ENCODE measurements around the gene LRBA. TPM values are rescaled to one million over a fixed set of nuclear protein-coding genes. Genes with fewer than 3 reads are reported as not detected.

Gene LRBA
- total and polyA plus RNA-seq, 2 donors (not counting 3 experiments of a cell fraction or from before 2014, with no cell fraction given), result 18.0 to 35.1 TPM

DNA sequence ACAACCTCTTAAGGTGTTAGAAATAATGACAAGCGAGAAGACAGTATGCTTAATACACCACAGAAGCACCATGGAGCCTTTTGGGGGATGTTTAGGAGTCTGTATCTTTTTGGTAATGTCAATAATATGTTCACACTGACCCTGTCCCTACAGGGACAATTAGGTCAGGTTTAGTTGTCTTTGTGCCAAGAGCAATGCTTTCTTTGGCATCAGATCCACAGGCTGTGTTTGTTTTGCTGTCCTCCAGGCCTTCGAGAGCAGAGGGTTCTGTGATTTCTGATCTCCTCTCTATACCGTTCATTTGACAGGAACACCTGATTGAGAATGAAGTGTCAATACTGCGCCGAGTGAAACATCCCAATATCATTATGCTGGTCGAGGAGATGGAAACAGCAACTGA is 783.1 kb downstream of the LRBA start:
- H3K9me1 ChIP-seq (replicated peaks; ENCODE audit: control insufficient read depth, extremely low read depth, insufficient read depth, low read length), result no peaks in the 10 kb centered on the region
- peak; percentile 53 for FAIRE-seq
- TF ChIP-seq, protein P1, sequence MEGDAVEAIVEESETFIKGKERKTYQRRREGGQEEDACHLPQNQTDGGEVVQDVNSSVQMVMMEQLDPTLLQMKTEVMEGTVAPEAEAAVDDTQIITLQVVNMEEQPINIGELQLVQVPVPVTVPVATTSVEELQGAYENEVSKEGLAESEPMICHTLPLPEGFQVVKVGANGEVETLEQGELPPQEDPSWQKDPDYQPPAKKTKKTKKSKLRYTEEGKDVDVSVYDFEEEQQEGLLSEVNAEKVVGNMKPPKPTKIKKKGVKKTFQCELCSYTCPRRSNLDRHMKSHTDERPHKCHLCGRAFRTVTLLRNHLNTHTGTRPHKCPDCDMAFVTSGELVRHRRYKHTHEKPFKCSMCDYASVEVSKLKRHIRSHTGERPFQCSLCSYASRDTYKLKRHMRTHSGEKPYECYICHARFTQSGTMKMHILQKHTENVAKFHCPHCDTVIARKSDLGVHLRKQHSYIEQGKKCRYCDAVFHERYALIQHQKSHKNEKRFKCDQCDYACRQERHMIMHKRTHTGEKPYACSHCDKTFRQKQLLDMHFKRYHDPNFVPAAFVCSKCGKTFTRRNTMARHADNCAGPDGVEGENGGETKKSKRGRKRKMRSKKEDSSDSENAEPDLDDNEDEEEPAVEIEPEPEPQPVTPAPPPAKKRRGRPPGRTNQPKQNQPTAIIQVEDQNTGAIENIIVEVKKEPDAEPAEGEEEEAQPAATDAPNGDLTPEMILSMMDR (IDR thresholded peaks at IDR 0.05; ENCODE audit: extremely low read depth in 1 of 2, insufficient read depth in 1 of 2, low read depth in 1 of 2, low read length in 2 of 2), result no peak
- TF ChIP-seq POLR2AphosphoS5 (IDR thresholded peaks at IDR 0.05; ENCODE audit: insufficient read depth, low read depth, low read length), result peak; percentile 49
- BruUV-seq (replicated peaks), result no TSS peak
- no peaks in the 10 kb centered on the region for H4K20me1 ChIP-seq (replicated peaks; ENCODE audit: control insufficient read depth, extremely low read depth, insufficient read depth, low read length)
- no peak overlapping the region for H3K27ac ChIP-seq (ENCODE audit: insufficient read depth, low read depth, low read length)
- no peaks in the 10 kb centered on the region for H3K79me2 ChIP-seq (ENCODE audit: control insufficient read depth, insufficient read depth, low read length)
- ChIA-PET POLR2A (no interaction called here), CTCF (interaction anchor here (1.1 to 4.5 kb wide), 5 partner anchors 11 to 635 kb away, joined by 3 to 40 read pairs (median 5); no protein-coding TSS in a partner anchor)
- no peaks in the 10 kb centered on the region for H3K36me3 ChIP-seq (ENCODE audit: control insufficient read depth in 2 of 2, extremely low read depth in 1 of 2, insufficient read depth in 2 of 2, low read length in 2 of 2)
- H3K4me3 ChIP-seq (replicated peaks in 1 of 3; ENCODE audit: insufficient read depth in 1 of 3, low read depth in 1 of 3, low read length in 3 of 3), result no peak overlapping the region
- peak; percentile 90 for DNase-seq (ENCODE audit: low read depth, low spot score)
- peak overlapping the region; percentile 34 for H3K4me2 ChIP-seq (ENCODE audit: insufficient read depth, low read length)
- H3K27me3 ChIP-seq (ENCODE audit: control insufficient read depth in 2 of 2, insufficient read depth in 2 of 2, low read length in 2 of 2), result no peaks in the 10 kb centered on the region
- dilution Hi-C loops (cut with MboI; ENCODE audit: extremely low pct_ligation_motif_present, low sequenced_read_pairs) (no loop called here), intact Hi-C loops (cut with micrococcal nuclease) (no loop called here)
- H3K9ac ChIP-seq (replicated peaks; ENCODE audit: extremely low read depth, insufficient read depth, low read length), result no peak overlapping the region
- no peaks in the 10 kb centered on the region for H3K9me3 ChIP-seq (replicated peaks; ENCODE audit: control insufficient read depth, insufficient read depth, low read length)
- H2AFZ ChIP-seq (ENCODE audit: low read depth, low read length), result no peak overlapping the region
- peaks cover 40% of the 10 kb centered on the region for H3K4me1 ChIP-seq (ENCODE audit: control insufficient read depth, extremely low read depth, insufficient read depth, low read length)

DNA sequence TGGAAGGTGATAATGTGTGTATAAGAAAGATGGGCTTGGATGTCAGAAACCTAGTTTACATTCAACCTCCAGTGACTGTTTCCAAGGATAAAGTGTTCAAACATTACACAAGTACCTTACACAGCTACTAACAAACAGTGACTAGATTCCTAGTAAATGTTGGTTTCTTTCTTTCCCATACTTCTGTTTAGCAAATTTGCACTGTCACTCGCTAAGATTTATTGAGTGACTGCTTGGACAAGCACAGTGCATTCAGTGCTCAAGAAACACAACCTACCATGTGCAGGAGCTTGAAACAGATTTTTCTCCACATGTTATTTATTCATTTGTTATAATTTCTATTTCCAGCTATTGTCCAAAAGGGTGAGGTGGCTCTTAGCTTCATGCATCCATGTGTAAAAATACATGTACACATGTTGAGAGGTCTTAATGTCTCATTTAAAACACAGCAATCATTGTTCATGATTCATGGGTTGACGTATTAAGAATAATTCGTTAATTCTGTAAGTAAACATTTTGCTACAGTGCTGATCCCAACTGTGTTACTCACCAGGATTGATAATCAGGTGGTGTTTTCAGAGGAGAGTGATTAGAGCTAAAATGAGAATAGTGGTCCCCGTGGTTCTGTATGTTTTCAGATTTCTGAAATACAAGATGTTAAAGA is 783.8 kb downstream of the LRBA start:
- TF ChIP-seq POLR2AphosphoS5 (IDR thresholded peaks at IDR 0.05; ENCODE audit: insufficient read depth, low read depth, low read length), result no peak
- TF ChIP-seq GATA2 (IDR thresholded peaks at IDR 0.05; ENCODE audit: insufficient read depth, insufficient read length, low read depth, low read length), result no peak
- TF ChIP-seq FOS (IDR thresholded peaks at IDR 0.05; ENCODE audit: borderline replicate concordance, insufficient read depth, low read length), result no peak
- TF ChIP-seq, protein P1 (IDR thresholded peaks at IDR 0.05; ENCODE audit: extremely low read depth in 1 of 2, insufficient read depth in 1 of 2, low read depth in 1 of 2, low read length in 2 of 2), result no peak
- no peak for TF ChIP-seq EZH2 (IDR thresholded peaks at IDR 0.05; ENCODE audit: borderline replicate concordance, low read depth, low read length, severe bottlenecking)
- TF ChIP-seq MYC (IDR thresholded peaks at IDR 0.05; ENCODE audit: low read depth, low read length), result no peak
- TF ChIP-seq POLR2A (IDR thresholded peaks at IDR 0.05; ENCODE audit: low read depth, low read length), result no peak
- TF ChIP-seq JUN (IDR thresholded peaks at IDR 0.05; ENCODE audit: borderline replicate concordance, insufficient read depth, insufficient read length, low read depth), result no peak
- TF ChIP-seq, protein P2, sequence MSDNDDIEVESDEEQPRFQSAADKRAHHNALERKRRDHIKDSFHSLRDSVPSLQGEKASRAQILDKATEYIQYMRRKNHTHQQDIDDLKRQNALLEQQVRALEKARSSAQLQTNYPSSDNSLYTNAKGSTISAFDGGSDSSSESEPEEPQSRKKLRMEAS (IDR thresholded peaks at IDR 0.05; ENCODE audit: insufficient read depth, insufficient read length), result no peak
- Histone ChIP-seq H3K27ac (ENCODE audit: insufficient read depth, low read depth, low read length) (no peak overlapping the region), H3K27me3 (ENCODE audit: control insufficient read depth in 2 of 2, insufficient read depth in 2 of 2, low read length in 2 of 2) (no peaks in the 10 kb centered on the region), H3K4me1 (ENCODE audit: control insufficient read depth, extremely low read depth, insufficient read depth, low read length) (peaks cover 32% of the 10 kb centered on the region), H3K36me3 (ENCODE audit: control insufficient read depth in 2 of 2, extremely low read depth in 1 of 2, insufficient read depth in 2 of 2, low read length in 2 of 2) (no peaks in the 10 kb centered on the region), H2AFZ (ENCODE audit: low read depth, low read length) (no peak overlapping the region), H3K4me3 (replicated peaks in 1 of 3; ENCODE audit: insufficient read depth in 1 of 3, low read depth in 1 of 3, low read length in 3 of 3) (no peak overlapping the region), H3K79me2 (ENCODE audit: control insufficient read depth, insufficient read depth, low read length) (no peaks in the 10 kb centered on the region), H3K9me3 (replicated peaks; ENCODE audit: control insufficient read depth, insufficient read depth, low read length) (no peaks in the 10 kb centered on the region), H3K9ac (replicated peaks; ENCODE audit: extremely low read depth, insufficient read depth, low read length) (no peak overlapping the region), H3K9me1 (replicated peaks; ENCODE audit: control insufficient read depth, extremely low read depth, insufficient read depth, low read length) (no peaks in the 10 kb centered on the region), H3K4me2 (ENCODE audit: insufficient read depth, low read length) (no peak overlapping the region), H4K20me1 (replicated peaks; ENCODE audit: control insufficient read depth, extremely low read depth, insufficient read depth, low read length) (no peaks in the 10 kb centered on the region)
- intact Hi-C loops (cut with micrococcal nuclease) (no loop called here), dilution Hi-C loops (cut with MboI; ENCODE audit: extremely low pct_ligation_motif_present, low sequenced_read_pairs) (no loop called here)
- FAIRE-seq, result no peak
- ChIA-PET CTCF (interaction anchor here (0.9 to 4.5 kb wide), 7 partner anchors 12 to 636 kb away, joined by 3 to 40 read pairs (median 3); no protein-coding TSS in a partner anchor), POLR2A (no interaction called here)
- peak; percentile 38 for DNase-seq (ENCODE audit: low read depth, low spot score)
- BruUV-seq (replicated peaks), result no TSS peak
